Keratinocyte (primary cell): ENCODE data around the gene FBXO41. TPM values are rescaled to one million over a fixed set of nuclear protein-coding genes. Genes with fewer than 3 reads are reported as not detected.

ENCODE experiments used
- DNase-seq: peaks from one replicate; pipeline ENCODE4 v3.0.0-alpha.2; 2011; ENCODE audit warnings: low read depth, missing footprints, low spot score
- FAIRE-seq: peaks from 2 replicates; lab custom pipeline; 2011; peaks lifted over from hg19 to GRCh38; lab: Jason Lieb, UNC
- H2AFZ ChIP-seq: 2 replicates; pipeline ENCODE4 v1.6.0; 2012; ENCODE audit warnings: low read length, control low read depth, inconsistent platforms; ENCODE audit not compliant: control insufficient read depth
- H3K27ac ChIP-seq: 2 replicates; pipeline ENCODE4 v1.5.1; 2011; ENCODE audit warnings: low read length; ENCODE audit not compliant: control insufficient read depth, insufficient read depth
- H3K27me3 ChIP-seq: 3 replicates; pipeline ENCODE4 v1.6.0; 2011; ENCODE audit warnings: low read length; ENCODE audit not compliant: control insufficient read depth, insufficient read depth; ENCODE audit errors: extremely low read depth
- H3K36me3 ChIP-seq, 2 experiments: 2 replicates in 1 of 2; 3 replicates in 1 of 2; pipeline ENCODE4 v1.5.1; 2011; ENCODE audit warnings: low read length in 2 of 2, mild to moderate bottlenecking in 1 of 2; ENCODE audit not compliant: control insufficient read depth in 2 of 2, insufficient read depth in 2 of 2; ENCODE audit errors: extremely low read depth in 1 of 2
- H3K4me1 ChIP-seq: 3 replicates; pipeline ENCODE4 v1.5.1; 2011; ENCODE audit warnings: low read length; ENCODE audit not compliant: control insufficient read depth, insufficient read depth; ENCODE audit errors: extremely low read depth
- H3K4me2 ChIP-seq: 3 replicates; pipeline ENCODE4 v1.6.0; 2011; ENCODE audit warnings: low read depth, low read length; ENCODE audit not compliant: control insufficient read depth, insufficient read depth; ENCODE audit errors: extremely low read depth
- H3K4me3 ChIP-seq, 3 experiments: fragments of 200-600 bp in 1 of 3; sonication (generic) in 1 of 3; 2 replicates in 2 of 3; 3 replicates in 1 of 3; pipeline ENCODE4 v1.5.1; 2011 to 2016; ENCODE audit warnings: low read length in 3 of 3, mild to moderate bottlenecking in 3 of 3, control low read depth in 2 of 3, inconsistent platforms in 1 of 3, low read depth in 1 of 3, mixed read lengths in 1 of 3, mixed run types in 1 of 3, moderate library complexity in 1 of 3; ENCODE audit not compliant: control insufficient read depth in 2 of 3, insufficient read depth in 2 of 3; ENCODE audit errors: extremely low read depth in 1 of 3
- H3K79me2 ChIP-seq: 2 replicates; pipeline ENCODE4 v1.6.0; 2012; ENCODE audit warnings: low read length; ENCODE audit not compliant: control insufficient read depth, insufficient read depth
- H3K9ac ChIP-seq: 3 replicates; pipeline ENCODE4 v1.6.0; 2011; ENCODE audit warnings: low read length; ENCODE audit not compliant: control insufficient read depth, insufficient read depth; ENCODE audit errors: extremely low read depth
- H3K9me1 ChIP-seq: 3 replicates; pipeline ENCODE4 v1.6.0; 2011; ENCODE audit warnings: low read length; ENCODE audit not compliant: control insufficient read depth, insufficient read depth; ENCODE audit errors: extremely low read depth
- H3K9me3 ChIP-seq: 2 replicates; pipeline ENCODE4 v1.5.1; 2012; ENCODE audit warnings: low read depth, low read length; ENCODE audit not compliant: control insufficient read depth
- H4K20me1 ChIP-seq: 3 replicates; pipeline ENCODE4 v1.6.0; 2011; ENCODE audit warnings: low read length; ENCODE audit not compliant: control insufficient read depth, insufficient read depth; ENCODE audit errors: extremely low read depth
- EZH2 ChIP-seq: IDR thresholded peaks from one replicate; pipeline ENCODE4 v1.6.1; 2012; ENCODE audit warnings: inconsistent platforms, mild to moderate bottlenecking, low read length, moderate library complexity
- dilution Hi-C: fragments of 300-500 bp; cut with MboI; formaldehyde crosslinking; loops from one replicate; pipeline ENCODE4 v1.7.0; 2020; ENCODE audit warnings: low sequenced_read_pairs; ENCODE audit not compliant: extremely low pct_ligation_motif_present
- polyA plus RNA-seq, 5 experiments: library from polyadenylated mRNA; depleted of rRNA in 3 of 5; stranded (reverse) in 3 of 5; stranded (forward) in 1 of 5; unstranded in 1 of 5; fragments of >200 nt; gene quantifications; 1 replicate in 1 of 5; 2 replicates in 3 of 5; 3 replicates in 1 of 5; pipeline versions ENCODE4 v1.2.1 to v1.2.3, GENCODE V29; 2011 to 2012; ENCODE audit warnings: missing spikeins in 2 of 5, low read depth in 1 of 5, low replicate concordance in 1 of 5
- TF ChIP-seq, protein P1 (sequence below), 3 experiments: IDR thresholded peaks in 1 of 3; conservative IDR thresholded peaks in 1 of 3; optimal IDR thresholded peaks in 1 of 3; 2 replicates in 2 of 3; 3 replicates in 1 of 3; pipeline versions ENCODE3 to v1.5.1; 2011; ENCODE audit warnings: low read length in 3 of 3, mild to moderate bottlenecking in 3 of 3, moderate library complexity in 2 of 3, control low read depth in 1 of 3, inconsistent platforms in 1 of 3; ENCODE audit not compliant: insufficient read depth in 2 of 3; ENCODE audit errors: extremely low read depth in 1 of 3

FBXO41 gene
- polyA plus RNA-seq, 1 donor (not counting 4 experiments of a cell fraction or from before 2014, with no cell fraction given) = 4.1 TPM

DNA sequence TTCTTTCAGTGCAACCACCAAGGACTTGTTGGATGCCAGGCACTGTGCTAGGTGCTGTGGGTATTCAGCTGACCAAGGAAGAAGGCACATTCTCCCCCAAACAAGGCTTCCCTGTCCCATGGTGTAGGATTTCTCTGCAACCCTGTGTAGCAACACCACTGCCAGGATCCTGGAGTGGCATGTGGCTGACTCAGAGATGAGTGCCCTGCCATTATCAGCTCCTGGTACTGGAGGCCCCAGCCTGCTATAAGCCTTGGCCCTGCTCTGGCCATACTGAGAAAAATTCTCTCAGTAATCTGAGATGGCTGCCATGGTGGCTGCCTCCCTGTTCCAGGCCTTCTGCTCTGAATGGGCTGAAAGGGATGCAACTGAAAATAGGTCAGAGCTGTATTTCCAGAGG, 66.0 kb downstream of the FBXO41 start:
- Histone ChIP-seq H3K27ac (no peak overlapping the region), H3K9me3 (no peaks in the 10 kb centered on the region), H3K4me2 (no peak overlapping the region), H3K9ac (no peak overlapping the region), H4K20me1 (no peaks in the 10 kb centered on the region), H3K4me1 (peaks cover 18% of the 10 kb centered on the region), H3K36me3 (peaks cover 19 to 27% of the 10 kb centered on the region in 2 experiments), H3K9me1 (peaks cover 2% of the 10 kb centered on the region), H3K4me3 (no peak overlapping the region), H3K79me2 (peaks cover 39% of the 10 kb centered on the region), H2AFZ (no peak overlapping the region), H3K27me3 (no peaks in the 10 kb centered on the region)
- TF ChIP-seq EZH2 = no peak
- TF ChIP-seq, protein P1, sequence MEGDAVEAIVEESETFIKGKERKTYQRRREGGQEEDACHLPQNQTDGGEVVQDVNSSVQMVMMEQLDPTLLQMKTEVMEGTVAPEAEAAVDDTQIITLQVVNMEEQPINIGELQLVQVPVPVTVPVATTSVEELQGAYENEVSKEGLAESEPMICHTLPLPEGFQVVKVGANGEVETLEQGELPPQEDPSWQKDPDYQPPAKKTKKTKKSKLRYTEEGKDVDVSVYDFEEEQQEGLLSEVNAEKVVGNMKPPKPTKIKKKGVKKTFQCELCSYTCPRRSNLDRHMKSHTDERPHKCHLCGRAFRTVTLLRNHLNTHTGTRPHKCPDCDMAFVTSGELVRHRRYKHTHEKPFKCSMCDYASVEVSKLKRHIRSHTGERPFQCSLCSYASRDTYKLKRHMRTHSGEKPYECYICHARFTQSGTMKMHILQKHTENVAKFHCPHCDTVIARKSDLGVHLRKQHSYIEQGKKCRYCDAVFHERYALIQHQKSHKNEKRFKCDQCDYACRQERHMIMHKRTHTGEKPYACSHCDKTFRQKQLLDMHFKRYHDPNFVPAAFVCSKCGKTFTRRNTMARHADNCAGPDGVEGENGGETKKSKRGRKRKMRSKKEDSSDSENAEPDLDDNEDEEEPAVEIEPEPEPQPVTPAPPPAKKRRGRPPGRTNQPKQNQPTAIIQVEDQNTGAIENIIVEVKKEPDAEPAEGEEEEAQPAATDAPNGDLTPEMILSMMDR (optimal IDR thresholded peaks at IDR 0.05 in 1 of 3, IDR thresholded peaks at IDR 0.05 in 1 of 3, conservative IDR thresholded peaks at IDR 0.05 in 1 of 3; ENCODE audit: extremely low read depth in 1 of 3, insufficient read depth in 2 of 3, low read length in 3 of 3) = no peak
- dilution Hi-C loops = no loop called here
- DNase-seq (no peak), FAIRE-seq (no peak)

DNA sequence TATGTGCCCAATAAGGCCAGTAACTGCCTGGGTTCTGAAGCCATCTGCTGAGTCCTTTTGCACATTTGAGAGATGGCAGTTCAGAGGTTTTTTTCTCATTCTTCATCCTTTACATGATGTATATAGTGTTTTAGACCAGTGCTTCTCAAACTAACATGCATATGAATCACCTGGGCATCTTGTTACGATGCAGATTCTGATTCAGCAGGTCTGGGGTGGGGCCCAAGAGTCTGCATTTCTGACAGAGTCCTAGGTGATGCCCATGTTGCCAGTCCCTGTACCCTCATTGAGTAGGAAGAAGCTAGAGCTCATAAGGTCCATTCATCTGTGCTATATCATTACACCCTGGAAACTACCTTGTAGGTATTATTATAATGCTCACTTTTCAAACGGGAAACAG, 66.5 kb downstream of the FBXO41 start:
- dilution Hi-C loops = no loop called here
- H4K20me1 ChIP-seq = no peaks in the 10 kb centered on the region
- H3K27ac ChIP-seq = no peak overlapping the region
- H3K4me1 ChIP-seq = peaks cover 18% of the 10 kb centered on the region
- no peak overlapping the region for H3K4me2 ChIP-seq
- no peaks in the 10 kb centered on the region for H3K27me3 ChIP-seq
- FAIRE-seq (no peak), DNase-seq (no peak)
- H3K79me2 ChIP-seq = peaks cover 39% of the 10 kb centered on the region
- no peaks in the 10 kb centered on the region for H3K9me3 ChIP-seq
- H3K9me1 ChIP-seq = peaks cover 2% of the 10 kb centered on the region
- H2AFZ ChIP-seq = no peak overlapping the region
- no peak overlapping the region for H3K9ac ChIP-seq
- TF ChIP-seq EZH2 = no peak
- TF ChIP-seq, protein P1 (optimal IDR thresholded peaks at IDR 0.05 in 1 of 3, IDR thresholded peaks at IDR 0.05 in 1 of 3, conservative IDR thresholded peaks at IDR 0.05 in 1 of 3; ENCODE audit: extremely low read depth in 1 of 3, insufficient read depth in 2 of 3, low read length in 3 of 3) = no peak
- H3K36me3 ChIP-seq = peaks cover 18 to 23% of the 10 kb centered on the region in 2 experiments
- no peak overlapping the region for H3K4me3 ChIP-seq
